Stimulated activated CD8-positive, alpha-beta memory T cell treated with anti-CD3 and anti-CD28 coated beads, Interleukin-15, amount 100 ng/mL, for 48 hours (primary cell): ENCODE measurements around the gene APOF.
"Not testable (repeated sequence)": the region's sequence is repeated elsewhere in the genome, so short reads cannot be mapped to it uniquely, and the experiment has no call there.

Experiments
- DNase-seq, 2 donors: peaks; one replicate each; pipeline ENCODE4 v3.0.0-alpha.2; 2020; ENCODE audit warnings: low read depth in 2 of 2

APOF gene

GRCh38 chr12:56362130-56363059 is at the start of gene APOF:
Gene APOF (minus strand): TSS chr12:56362857. CDS start chr12:56362745, 112 bp downstream.
- DNase-seq: no peak

DNA sequence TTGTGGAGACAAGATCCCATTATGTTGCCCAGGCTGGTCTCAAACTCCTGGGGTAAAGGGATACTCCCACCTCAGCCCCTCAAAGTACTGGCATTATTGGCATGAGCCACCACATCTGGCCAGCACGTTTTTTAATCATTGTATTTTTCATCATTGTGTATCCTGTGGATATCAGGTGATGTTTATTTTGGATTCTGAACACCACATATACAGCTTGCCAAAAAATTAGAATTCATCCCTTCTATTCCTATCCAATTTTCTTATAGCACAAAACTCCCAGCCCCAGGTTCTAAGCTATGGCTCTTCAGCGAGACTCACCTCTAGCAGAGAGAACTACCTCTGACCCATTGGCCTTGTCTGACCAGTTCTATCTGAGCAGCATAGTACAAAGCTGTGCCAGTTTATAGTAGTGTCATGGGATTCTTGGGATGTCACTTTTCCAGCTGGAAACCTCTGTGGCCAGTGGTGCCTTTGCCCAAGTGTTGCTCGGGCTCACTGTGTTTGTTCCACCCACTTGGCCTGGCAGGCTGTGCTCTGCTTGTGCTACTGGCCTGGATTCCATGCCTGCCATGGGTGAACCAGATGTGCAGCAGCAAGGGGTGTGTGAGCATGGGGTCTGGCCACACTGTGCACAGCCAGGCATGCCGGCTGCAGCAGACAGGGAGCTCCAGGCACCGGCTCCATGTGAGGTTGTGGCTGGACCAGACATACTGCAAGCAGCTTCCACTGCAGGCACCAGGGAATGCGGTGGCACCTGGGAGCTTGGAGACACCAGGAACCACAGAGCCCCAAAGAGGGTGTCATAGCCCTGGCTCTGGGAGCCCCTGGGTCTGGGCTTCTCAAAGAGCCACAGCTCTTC is 49.4 kb upstream of the APOF start:
- no peak for DNase-seq

DNA sequence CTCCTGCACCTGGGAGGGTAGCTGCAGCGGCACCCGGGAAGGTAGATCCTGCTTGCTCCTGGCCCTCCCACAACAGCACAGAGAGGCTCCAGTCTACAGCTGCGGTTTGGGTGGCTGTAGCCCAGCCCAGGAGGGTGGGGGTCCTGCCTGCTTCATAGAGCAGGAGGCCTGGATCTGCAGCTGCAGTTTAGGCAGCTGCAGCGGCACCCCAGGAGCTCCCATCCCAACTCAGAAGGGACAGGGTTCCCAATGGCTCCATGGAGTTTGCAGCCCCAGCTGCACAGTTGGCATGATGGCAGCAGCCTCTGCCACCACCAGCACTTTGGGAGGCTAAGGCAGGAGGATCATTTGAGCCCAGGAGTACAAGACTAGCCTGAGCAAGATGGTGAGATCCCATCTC is 48.1 kb upstream of the APOF start:
- DNase-seq: no peak

- DNase-seq: no peak
Measured at GRCh38 chr12:56408799-56409417, 46.3 kb upstream of the APOF start.

GRCh38 chr12:56404227-56404626 is 41.6 kb upstream of the APOF start:
- not testable (repeated sequence) for DNase-seq

DNA sequence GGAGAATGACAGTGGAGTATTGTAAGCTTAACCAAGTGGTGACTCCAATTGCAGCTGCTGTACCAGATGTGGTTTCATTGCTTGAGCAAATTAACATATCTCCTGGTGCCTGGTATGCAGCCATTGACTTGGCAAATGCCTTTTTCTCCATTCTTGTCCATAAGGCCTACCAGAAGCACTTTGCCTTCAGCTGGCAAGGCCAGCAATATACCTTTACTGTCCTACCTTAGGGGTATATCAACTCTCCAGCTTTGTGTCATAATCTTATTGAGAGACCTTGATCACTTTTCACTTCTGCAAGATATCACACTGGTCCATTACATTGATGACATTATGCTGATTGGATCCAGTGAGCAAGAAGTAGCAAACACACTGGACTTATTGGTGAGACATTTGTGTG is 39.0 kb upstream of the APOF start:
- DNase-seq: not testable (repeated sequence)

- DNase-seq: not testable (repeated sequence)
Measured at GRCh38 chr12:56401125-56401524, 38.5 kb upstream of the APOF start.

GRCh38 chr12:56399466-56399865 is 36.8 kb upstream of the APOF start:
- DNase-seq: not testable (repeated sequence)

- DNase-seq: no peak
Measured at GRCh38 chr12:56398324-56398723, 35.7 kb upstream of the APOF start.

DNA sequence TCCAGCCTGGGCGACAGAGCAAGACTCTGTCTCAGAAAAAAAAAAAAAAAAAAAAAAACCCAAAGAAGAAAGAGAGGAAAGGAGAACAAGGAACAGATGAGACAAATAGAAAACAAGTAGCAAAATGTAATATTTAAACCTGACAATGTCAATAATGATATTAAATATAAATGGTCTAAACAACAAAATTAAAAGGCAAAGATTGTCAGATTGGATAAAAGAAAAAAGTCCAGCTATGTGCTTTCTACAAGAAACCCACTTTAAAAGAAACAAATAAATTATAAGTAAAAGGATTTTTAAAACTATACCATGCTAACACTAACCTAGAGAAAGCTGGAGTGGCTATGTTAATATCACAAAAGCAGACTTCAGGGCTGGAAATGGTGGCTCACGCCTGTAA is 29.7 kb upstream of the APOF start:
- no peak for DNase-seq

DNA sequence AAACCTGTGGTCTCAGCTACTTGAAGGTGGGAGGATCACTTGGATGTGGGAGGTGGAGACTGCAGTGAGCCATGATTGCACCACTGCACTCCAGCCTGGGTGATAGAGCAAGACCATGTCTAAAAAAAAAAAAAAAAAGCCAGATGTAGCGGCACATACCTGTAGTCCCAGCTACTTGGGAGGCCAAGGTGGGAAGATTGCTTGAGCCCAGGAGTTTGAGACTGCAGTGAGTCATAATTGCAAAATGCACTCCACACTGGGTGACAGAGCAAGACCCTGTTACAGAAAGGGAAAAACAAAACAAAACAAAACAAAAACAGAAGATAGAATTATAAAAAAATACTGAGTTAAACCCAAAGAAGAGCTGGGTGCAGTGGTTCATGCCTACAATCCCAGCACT is 29.1 kb upstream of the APOF start:
- DNase-seq: no peak

- no peak for DNase-seq
Measured at GRCh38 chr12:56389412-56389811, 26.8 kb upstream of the APOF start.

DNA sequence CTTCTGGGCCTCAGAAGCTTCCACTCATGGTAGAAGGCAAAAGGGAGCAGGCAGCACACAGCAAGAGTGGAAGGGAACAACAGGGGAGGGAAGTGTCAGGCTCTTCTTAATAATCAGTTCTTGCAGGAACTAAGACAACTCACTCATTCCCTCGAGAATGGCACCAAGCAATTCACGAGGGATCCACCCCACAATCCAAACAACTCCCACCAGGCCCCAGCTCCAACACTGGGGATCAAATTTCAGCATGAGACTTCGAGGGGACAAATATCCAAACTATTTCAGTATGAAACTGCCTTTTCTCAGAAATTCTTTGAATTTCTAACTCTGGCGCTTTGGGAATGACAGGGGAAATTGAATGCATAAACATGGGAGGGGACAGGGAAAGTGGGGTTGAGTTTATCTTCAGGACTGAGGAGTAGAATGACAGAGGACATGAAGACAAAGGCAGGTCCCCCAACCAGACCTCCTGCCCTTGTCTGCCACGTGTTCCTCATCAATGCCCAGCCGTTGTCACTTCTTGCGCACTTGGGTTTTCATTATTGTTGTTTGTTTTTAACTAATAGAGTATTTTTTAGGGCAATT is 24.6 kb upstream of the APOF start:
- no peak for DNase-seq

DNA sequence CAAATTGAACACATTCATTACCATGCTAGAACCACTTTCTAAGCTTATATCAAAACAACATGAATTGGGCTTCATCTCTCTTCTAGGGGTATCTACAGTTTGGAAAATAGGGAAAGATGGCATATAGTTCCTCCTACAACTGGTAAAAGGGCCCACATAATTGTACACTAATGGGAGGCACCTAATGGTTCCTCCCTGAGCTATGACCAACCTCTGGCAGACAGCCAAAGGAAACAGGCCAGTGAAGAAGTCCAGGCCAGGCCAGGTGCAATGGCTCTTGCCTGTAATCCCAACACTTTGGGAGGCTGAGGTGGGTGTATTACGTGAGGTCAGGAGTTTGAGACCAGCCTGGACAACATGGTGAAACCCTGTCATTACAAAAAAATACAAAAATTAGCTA is 23.2 kb upstream of the APOF start:
- no peak for DNase-seq

- no peak for DNase-seq
Measured at GRCh38 chr12:56382611-56383010, 20.0 kb upstream of the APOF start.

DNA sequence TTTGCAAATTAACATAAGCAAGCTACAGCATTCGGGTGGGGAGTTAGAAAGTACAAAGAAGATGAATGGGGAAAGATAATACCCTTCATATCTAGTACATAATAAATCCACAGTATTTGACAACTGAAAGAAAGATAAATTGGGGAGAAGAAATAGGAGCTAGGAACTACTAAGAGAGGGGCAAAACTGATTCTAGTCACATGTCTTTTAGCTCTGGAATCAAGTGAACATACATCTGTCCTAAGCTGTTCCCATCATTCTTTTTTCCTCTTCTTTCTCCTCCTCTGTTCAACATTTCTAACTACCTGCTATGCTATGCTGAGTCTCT is 15.3 kb upstream of the APOF start:
- no peak for DNase-seq

GRCh38 chr12:56377310-56377988 is 14.8 kb upstream of the APOF start:
- no peak for DNase-seq

DNA sequence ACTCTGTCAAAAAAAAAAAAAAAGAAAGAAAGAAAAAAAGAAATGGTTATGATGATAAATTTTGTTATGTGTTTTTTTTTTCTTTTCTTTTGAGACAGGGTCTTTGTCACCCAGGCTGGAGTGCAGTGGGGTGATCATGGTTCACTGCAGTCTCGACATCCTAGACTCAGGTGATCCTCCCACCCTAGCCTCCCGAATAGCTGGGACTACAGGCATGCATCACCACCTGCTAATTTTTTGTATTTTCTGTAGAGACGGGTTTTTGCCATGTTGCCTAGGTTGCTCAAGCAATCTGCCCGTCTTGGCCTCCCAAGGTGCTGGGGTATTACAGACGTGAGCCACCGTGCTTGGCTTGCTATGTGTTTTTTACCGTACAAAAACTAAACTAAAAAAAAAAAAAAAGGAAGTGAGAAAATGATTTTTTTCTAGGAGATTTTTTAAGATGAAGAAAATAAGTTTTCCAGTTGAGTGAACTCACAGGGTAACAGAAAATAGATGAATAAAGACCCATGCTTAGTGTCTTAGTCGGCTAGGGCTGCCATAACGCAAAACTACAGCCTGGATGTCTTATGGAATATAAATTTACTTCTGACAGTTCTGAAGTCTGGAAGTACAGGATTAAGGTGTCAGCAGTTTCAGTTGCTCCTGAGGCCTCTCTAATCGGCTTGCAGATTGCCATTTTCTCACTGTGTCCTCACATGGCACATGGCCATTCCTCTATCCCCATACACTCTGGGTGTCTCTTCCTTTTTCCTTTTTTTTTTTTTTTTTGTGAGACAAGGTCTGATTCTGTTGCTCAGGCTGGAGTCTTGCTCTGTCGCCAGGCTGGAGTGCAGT is 13.2 kb upstream of the APOF start:
- DNase-seq: no peak

DNA sequence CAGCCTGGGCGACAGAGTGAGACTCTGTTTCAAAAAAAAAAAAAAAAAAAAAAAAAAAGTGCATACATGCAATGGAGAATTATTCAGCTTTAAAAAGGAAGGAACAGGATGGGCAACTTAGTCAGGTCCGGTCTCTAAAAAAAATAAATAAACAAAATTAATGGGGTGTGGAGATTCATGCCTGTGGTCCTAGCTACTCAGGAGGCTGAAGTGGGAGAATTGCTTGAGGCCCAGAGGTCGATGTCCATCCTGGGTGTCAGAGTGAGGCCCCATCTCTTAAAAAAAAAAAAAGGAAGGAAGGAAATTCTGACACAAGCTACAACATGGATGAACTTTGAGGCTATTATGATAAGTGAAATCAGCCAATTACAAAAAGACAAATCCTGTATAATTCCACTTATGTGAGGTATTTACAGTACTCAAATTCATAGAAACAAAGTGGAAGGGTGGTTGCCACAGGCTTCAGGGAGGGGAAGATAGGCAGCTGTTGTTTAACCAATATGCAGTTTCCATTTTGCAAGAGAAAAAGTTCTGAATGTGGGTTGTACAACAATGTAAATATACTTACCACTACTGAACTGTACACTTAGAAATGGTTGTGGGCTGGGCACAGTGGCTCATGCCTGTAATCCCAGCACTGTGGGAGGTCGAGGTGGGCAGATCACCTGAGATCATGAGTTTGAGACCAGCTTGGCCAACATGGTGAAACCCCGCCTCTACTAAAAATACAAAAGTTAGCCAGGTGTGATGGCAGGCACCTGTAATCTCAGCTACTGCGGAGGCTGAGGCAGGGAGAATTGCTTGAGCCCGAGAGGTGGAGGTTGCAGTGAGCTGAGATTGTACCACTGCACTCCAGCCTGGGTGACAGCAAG is 12.3 kb upstream of the APOF start:
- no peak for DNase-seq

GRCh38 chr12:56373515-56373914 is 10.9 kb upstream of the APOF start:
- DNase-seq: no peak
